ENCODE results near the gene GFRA4.

- TF ChIP-seq GATA3 (IDR thresholded peaks at IDR 0.05; ENCODE audit: low read depth, low read length) (no peak), GATA2 (IDR thresholded peaks at IDR 0.05; ENCODE audit: low read depth, low read length) (no peak)
Measured at GRCh38 chr20:3652676-3653596, 10.3 kb downstream of the GFRA4 start.

Data from SH-SY5Y (cell line).